ENCODE measurements around the gene POM121.
"Not testable (repeated sequence)": the region's sequence is repeated elsewhere in the genome, so short reads cannot be mapped to it uniquely, and the experiment has no call there.

The POM121 gene

GRCh38 chr7:72990146-72990913, 65.4 kb downstream of the POM121 start:
- in situ Hi-C loops (cut with HindIII; ENCODE audit: low sequenced_read_pairs); H3K4me3 ChIP-seq (ENCODE audit: low read depth, low read length); DNase-seq (ENCODE audit: low read depth): not testable (repeated sequence)

DNA sequence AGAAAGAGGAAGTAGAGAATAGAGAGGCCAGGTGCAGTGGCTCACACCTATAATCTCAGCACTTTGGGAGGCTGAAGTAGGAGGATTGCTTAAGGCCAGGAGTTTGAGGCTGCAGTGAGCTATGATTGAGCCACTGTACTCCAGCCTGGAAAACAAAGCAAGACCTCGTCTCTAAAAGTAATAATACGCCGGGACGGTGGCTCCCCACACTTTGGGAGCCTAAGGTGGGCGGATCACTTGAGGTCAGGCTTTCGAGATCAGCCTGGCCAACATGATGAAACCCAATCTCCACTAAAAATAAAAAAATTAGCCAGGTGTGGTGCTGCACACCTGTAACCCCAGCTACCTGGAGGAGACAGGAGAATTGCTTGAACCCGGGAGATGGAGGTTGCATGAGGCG, 70.6 kb downstream of the POM121 start:
- DNase-seq (ENCODE audit: low read depth); H3K4me3 ChIP-seq (ENCODE audit: low read depth, low read length); in situ Hi-C loops (cut with HindIII; ENCODE audit: low sequenced_read_pairs): not testable (repeated sequence)

- in situ Hi-C loops (cut with HindIII; ENCODE audit: low sequenced_read_pairs); H3K4me3 ChIP-seq (ENCODE audit: low read depth, low read length): not testable (repeated sequence)
These were observed 72.6 kb downstream of the POM121 start for GRCh38 chr7:72997447-72997846.

GRCh38 chr7:72997887-72998468, 73.1 kb downstream of the POM121 start:
- in situ Hi-C loops (cut with HindIII; ENCODE audit: low sequenced_read_pairs); DNase-seq (ENCODE audit: low read depth); H3K4me3 ChIP-seq (ENCODE audit: low read depth, low read length): not testable (repeated sequence)

More at GRCh38 chr7:72997447-72997846, 72.6 kb downstream of the POM121 start:
- DNase-seq (ENCODE audit: low read depth), result not testable (repeated sequence)
